CD4-positive, alpha-beta T cell treated with Interferon gamma for 1 hour (primary cell): ENCODE data around the gene POLR1D.

Source experiments
- DNase-seq: peaks from one replicate; pipeline ENCODE4 v3.0.0-alpha.2; 2020

The POLR1D gene

DNA sequence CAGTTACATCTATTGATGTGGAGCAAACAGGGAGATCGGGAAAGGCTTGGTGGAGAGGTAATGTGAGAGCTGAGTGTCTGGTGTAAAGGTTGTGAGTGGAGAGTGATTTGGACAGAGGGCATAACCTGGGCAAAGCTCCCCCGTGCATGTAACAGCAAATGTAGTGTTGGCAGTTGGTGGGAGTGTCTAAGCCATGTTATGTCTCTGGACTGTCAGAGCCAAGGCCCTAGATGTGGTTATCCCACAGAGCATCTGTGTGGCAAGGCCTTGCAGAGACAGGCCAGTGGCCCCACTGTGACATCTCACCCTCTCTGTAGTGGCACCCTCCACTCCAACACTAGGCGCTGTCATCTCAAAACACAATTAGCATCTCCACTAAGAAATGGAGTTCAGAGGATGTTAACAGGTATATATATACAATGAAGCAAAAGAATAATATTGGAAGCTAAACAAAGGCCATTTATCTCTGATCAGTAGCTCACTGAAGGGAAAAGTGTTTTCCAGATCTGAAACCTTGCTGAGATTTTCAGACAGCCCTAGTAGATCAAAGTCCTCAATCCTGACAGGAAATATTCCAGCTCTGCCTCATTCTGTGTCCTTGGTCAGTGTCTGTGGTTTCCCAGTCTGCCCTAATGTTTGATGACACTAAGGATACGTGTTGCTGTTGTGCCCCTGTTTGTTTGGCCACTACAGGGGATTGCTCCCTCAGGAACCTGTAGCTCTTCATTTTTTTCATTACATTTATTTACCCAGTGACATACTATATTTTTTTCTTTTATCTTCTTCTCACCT is 20.2 kb downstream of the POLR1D start:
- no peak for DNase-seq

DNA sequence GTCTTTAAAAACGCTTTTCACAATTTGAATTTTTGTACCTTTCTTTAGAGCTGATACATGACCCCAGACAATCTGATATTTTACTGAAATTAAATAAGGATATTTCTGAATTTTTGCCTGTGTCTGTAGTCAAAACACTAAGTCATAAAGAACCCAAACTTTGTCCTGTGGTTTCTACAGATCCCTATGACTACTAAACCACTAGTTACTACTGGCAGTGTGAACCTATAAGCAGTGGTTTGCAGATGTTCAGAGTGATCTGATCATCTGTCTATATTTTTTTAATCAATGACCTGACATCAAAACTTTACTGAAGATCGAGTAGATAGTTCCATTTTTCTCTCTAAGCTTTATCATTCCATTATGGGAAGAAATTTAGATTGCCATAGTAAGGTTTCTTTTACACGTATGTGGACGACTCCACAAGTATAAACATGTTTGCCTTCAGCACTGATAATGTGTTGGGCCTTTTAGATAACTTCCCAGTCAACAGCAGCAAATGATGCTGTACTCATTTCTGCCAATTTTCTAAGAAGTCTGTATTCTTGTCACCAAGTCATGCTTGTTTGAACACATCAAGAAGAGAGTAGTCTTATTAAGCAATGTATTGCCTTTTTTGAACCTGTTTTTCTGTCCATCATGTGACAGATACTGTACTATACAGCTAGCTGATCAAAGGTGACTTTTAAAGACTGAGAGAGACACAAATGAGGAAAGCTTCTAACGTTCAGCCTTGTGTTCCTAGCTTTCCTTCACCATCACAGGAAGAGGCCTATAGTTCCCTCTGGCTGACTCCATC is 21.8 kb downstream of the POLR1D start:
- DNase-seq: no peak

- no peak for DNase-seq
Measured at GRCh38 chr13:27644302-27644701, 22.6 kb downstream of the POLR1D start.

DNA sequence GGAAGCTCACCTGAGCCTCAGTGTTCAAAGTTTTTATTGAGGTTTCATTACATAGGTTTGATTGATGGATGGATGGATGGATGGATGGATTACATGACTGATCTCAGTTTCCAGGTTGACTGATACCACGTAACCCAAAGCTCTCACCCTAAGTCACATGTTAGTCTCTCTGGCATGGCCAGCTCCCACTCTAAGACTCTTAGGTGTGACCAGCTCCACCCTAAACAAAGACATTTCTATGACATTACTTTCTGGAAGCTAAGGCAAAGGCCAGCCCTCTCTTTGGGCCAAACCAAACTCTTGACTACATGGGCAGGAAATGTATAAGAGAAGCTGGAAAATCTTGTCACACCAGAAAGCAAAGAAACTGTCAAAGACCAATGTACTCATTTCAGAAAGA is 28.6 kb downstream of the POLR1D start:
- no peak for DNase-seq

- DNase-seq: no peak
Measured at GRCh38 chr13:27654059-27654458, 32.4 kb downstream of the POLR1D start.

DNA sequence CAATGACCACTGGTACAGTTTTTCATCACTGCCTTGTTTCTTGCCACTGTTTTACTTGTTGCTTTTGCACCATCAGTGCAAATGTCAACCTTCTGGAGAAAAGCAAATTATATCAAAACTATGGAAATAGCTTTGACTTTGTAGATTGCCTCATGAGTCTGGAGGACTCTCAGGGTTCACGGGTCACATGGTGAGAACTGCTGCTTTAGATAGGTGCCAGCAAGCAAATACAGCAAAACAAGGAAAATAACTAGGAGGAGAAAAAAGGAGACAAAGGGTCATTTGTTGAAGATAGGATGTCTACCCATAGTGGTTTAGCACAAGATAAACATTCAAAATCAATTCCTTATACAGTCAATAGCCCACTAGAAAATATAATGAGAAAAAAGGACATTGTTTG is 33.1 kb downstream of the POLR1D start:
- no peak for DNase-seq

DNA sequence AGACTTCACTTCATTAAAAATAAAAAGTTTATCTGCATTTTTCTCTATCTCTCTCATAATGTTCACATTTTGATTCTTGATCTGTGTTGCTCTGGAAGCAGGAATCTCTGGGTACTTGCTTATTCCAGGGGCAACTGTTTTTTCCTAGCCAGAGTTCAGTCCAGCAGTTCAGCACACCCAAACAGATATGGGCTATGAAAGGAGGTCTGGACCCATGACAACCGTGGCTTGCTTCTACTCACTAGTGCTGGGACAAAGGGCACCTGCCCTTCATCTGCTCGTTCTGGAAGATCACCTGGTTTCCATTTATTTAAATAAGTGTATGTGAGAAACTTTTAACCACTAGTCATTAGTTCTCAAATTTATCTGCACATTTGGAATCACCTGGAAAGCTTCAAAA is 36.0 kb downstream of the POLR1D start:
- no peak for DNase-seq

- DNase-seq: no peak
Measured at GRCh38 chr13:27658546-27658945, 36.9 kb downstream of the POLR1D start.

DNA sequence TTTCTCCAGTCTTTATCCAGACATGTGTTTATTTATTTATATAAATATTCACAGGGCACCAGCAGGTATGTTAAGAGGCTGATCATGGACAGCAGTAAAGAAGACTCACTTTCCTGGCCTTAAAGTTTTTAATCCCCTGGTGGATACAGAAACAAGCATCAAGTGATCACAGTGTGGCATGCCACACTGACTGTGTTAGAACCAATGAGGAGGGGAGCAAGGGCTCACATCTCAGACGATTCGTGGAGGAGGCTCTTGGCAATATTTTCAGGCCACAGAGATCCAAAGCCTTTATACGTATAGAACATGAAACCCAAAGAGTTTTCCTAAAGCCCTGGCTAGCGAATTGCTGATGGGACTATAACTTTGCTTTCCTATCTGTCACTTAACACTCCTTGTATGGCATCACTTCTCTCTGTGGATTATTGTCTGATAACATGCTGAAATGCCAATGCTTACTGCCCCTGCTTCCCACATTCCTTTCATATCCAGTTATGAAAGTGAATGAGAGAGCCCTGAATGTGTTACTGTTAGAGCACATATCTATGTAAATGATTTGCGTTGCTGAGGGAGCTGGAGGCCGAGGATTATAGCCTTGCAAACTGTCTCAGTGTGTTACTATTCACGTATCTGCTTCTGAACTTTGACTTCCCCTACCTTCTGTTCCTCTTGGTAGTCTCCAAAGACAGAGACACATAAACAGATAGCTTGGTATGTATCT is 37.6 kb downstream of the POLR1D start:
- DNase-seq: no peak

- DNase-seq: no peak
Measured at GRCh38 chr13:27660511-27660910, 38.8 kb downstream of the POLR1D start.

GRCh38 chr13:27661017-27661416 is 39.3 kb downstream of the POLR1D start:
- no peak for DNase-seq

GRCh38 chr13:27662738-27663470 is 41.2 kb downstream of the POLR1D start:
- DNase-seq: no peak

DNA sequence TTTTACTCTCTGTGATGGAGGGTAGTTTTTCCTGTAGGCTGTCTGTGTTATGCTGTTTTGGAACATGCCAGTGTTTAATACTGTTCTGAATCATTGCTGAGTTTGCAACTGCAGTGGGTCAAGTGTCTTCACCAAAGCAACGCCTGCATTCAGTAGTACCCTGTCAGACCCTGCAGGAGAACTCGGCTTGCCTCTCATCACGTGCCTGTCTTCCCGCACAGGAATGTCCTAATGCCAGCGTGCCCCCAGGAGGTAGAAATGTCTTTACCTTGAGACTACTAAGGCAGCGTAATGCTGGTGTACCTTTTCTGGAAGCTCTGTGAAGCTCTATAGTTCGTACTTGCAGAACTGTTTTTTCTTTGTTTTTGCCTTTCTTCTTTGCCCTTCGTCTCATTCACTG is 42.3 kb downstream of the POLR1D start:
- no peak for DNase-seq

GRCh38 chr13:27665333-27665732 is 43.6 kb downstream of the POLR1D start:
- DNase-seq: no peak

- DNase-seq: no peak
Measured at GRCh38 chr13:27665761-27666160, 44.1 kb downstream of the POLR1D start.

- DNase-seq: no peak
Measured at GRCh38 chr13:27666951-27667350, 45.3 kb downstream of the POLR1D start.

DNA sequence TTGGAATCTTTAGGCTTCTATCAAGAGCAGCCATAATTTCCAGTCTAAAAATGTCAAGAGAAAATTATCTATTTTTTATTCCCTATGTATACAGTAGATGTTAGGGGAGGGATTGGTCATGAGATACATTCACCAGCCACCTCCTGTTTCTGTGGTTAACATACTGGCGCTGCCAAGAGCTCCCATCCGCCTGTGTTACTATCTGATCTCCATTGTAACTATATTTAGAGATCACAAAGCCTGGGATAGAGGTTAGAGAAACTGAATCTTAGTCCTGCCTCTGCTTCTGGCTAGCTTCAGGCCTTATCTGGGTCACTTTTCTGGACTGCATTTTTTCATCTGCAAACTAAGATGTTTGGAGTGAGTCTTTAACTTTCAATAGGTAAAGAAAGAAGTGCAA is 46.3 kb downstream of the POLR1D start:
- DNase-seq: no peak

DNA sequence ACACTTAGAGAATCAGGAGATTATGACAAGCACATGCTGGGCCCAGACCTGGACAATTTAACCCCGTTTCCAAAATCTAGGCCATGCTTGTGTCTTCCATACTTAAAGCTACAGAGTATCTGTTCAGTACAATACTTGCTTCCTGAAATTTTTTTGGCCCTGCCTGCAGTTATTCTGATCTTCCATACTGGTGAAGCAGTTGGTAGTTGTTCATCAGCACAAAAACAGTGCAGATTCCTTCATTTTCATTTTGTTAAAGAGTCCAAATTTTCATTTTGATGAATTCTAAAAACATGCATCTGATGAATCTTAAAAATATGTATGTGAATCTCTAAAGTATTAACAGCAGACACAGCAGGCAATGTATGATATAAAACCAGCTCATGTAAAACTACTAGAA is 49.2 kb downstream of the POLR1D start:
- DNase-seq: no peak

DNA sequence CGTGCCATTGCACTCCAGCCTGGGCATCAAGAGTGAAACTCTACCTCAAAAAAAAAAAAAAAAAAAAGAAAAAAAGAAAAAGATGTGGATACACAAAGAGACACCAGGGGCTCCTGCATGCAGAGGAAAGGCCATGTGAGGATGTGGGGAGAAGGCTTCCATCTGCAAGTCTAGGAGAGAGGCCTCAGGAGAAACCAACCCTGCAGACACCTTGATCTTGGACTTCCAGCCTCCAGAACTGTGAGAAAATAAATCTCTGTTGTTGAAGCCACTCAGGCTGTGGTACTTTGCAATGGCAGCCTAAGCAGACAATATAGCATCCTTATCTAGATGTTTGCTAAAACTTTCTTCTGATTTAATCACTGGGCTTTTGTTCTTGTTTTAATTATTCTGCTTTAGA is 50.3 kb downstream of the POLR1D start:
- DNase-seq: no peak
